ENCODE data around the gene DR1. TPM values are rescaled to one million over a fixed set of nuclear protein-coding genes. Genes with fewer than 3 reads are reported as not detected.

The DR1 gene
- total RNA-seq, 1 experiment from 2014 or later = 48.6 TPM

- ChIA-PET CTCF (interaction anchor here (0.7 kb wide), 1 partner anchor 43 kb away, joined by 3 read pairs; no protein-coding TSS in a partner anchor), POLR2A (ENCODE audit: unreplicated experiment) (no interaction called here)
- H3K9me3 ChIP-seq (ENCODE audit: low read length) = no peaks in the 10 kb centered on the region
- BruUV-seq (replicated peaks) = no TSS peak
- peaks cover 12% of the 10 kb centered on the region; the same call in 1 of the 2 replicates for H3K4me1 ChIP-seq (ENCODE audit: insufficient read depth, low read length)
- H3K36me3 ChIP-seq (ENCODE audit: low read depth, low read length) = no peaks in the 10 kb centered on the region
- DNase-seq = peak; percentile 7
- peaks cover 32% of the 10 kb centered on the region for H4K20me1 ChIP-seq (ENCODE audit: low read length)
- no peaks in the 10 kb centered on the region for H3F3A ChIP-seq (ENCODE audit: low read length, unreplicated experiment)
- H3K9ac ChIP-seq (ENCODE audit: low read length) = peak overlapping the region; percentile 94
- H3K9me2 ChIP-seq (replicated peaks; ENCODE audit: low read length) = no peaks in the 10 kb centered on the region
- H3K79me2 ChIP-seq (ENCODE audit: low read length) = peaks cover 81% of the 10 kb centered on the region
- no peak for ATAC-seq
- peak overlapping the region; percentile 97 for H3K4me3 ChIP-seq (ENCODE audit: low read length)
- no peak overlapping the region for H3K27ac ChIP-seq (ENCODE audit: low read length)
- H3K27me3 ChIP-seq (ENCODE audit: low read length) = no peaks in the 10 kb centered on the region
- intact Hi-C loops (cut with micrococcal nuclease) = loop anchor here (5.0 to 10.0 kb wide), 3 partner anchors 100 to 497 kb away; partner anchors contain the start of genes CCDC18, FNBP1L and TMED5
- TF ChIP-seq EZH2 (IDR thresholded peaks at IDR 0.05; ENCODE audit: low read length, unreplicated experiment) (no peak), EZH2phosphoT487 (IDR thresholded peaks at IDR 0.05; ENCODE audit: borderline replicate concordance, low read length) (no peak), CTCF (conservative IDR thresholded peaks at IDR 0.05; ENCODE audit: low read depth, low read length) (no peak)
- H3K4me2 ChIP-seq (ENCODE audit: low read length) = peak overlapping the region; percentile 92
- no peak overlapping the region for H2AFZ ChIP-seq (ENCODE audit: low read length)
Measured at GRCh38 chr1:93347334-93347899, 1.7 kb downstream of the DR1 start.

- BruUV-seq (replicated peaks) = no TSS peak
- Histone ChIP-seq H3K4me1 (ENCODE audit: insufficient read depth, low read length) (peaks cover 12% of the 10 kb centered on the region; the same call in 1 of the 2 replicates), H3K4me3 (ENCODE audit: low read length) (peak overlapping the region; percentile 97), H3F3A (ENCODE audit: low read length, unreplicated experiment) (no peaks in the 10 kb centered on the region), H2AFZ (ENCODE audit: low read length) (no peak overlapping the region), H3K27me3 (ENCODE audit: low read length) (no peaks in the 10 kb centered on the region), H3K36me3 (ENCODE audit: low read depth, low read length) (no peaks in the 10 kb centered on the region; the same call in 1 of the 2 replicates), H3K27ac (ENCODE audit: low read length) (0 out of 2 replicates have a peak overlapping the region, but pooled peaks have one; percentile 1), H3K9me3 (ENCODE audit: low read length) (no peaks in the 10 kb centered on the region), H3K79me2 (ENCODE audit: low read length) (peaks cover 89% of the 10 kb centered on the region), H3K9me2 (replicated peaks; ENCODE audit: low read length) (no peaks in the 10 kb centered on the region), H4K20me1 (ENCODE audit: low read length) (peaks cover 32% of the 10 kb centered on the region), H3K9ac (ENCODE audit: low read length) (peak overlapping the region; percentile 94), H3K4me2 (ENCODE audit: low read length) (peak overlapping the region; percentile 92)
- DNase-seq = peak; percentile 18
- ChIA-PET CTCF (interaction anchor here (2.1 kb wide), 1 partner anchor 43 kb away, joined by 6 read pairs; no protein-coding TSS in a partner anchor), POLR2A (ENCODE audit: unreplicated experiment) (interaction anchor here (0.6 kb wide), 1 partner anchor 11 kb away, joined by 5 read pairs; no protein-coding TSS in a partner anchor)
- ATAC-seq = no peak
- TF ChIP-seq CTCF (conservative IDR thresholded peaks at IDR 0.05; ENCODE audit: low read depth, low read length) (no peak), EZH2phosphoT487 (IDR thresholded peaks at IDR 0.05; ENCODE audit: borderline replicate concordance, low read length) (no peak), EZH2 (IDR thresholded peaks at IDR 0.05; ENCODE audit: low read length, unreplicated experiment) (no peak)
- intact Hi-C loops (cut with micrococcal nuclease) = loop anchor here (1.0 to 10.0 kb wide), 4 partner anchors 23 to 497 kb away; partner anchors contain the start of genes CCDC18, FNBP1L and TMED5
Measured at GRCh38 chr1:93348104-93348728, 2.5 kb downstream of the DR1 start.

All from PC-3 (cell line).